ENCODE results near the gene ZNF695.

The ZNF695 gene

DNA sequence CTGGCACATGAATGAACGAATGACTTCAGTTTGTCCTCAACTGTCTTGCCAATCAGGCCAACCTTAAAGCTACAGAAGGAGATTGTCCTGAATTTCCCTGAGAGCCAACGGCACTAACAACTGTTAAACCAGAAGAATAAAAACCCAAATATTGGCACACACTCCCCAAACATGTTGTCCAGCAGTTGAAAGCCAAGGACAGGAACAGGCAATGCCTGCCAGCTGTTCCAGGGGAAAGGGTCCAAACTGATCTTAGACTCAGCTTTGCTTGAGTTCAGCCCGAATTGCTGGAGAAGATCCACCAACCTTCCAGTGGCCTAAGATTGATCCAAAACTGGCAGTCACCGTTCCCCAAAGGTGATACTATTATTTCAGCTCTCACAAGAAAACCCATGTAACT lies 53.7 kb downstream of the ZNF695 start:
- DNase-seq, result no peak

DNA sequence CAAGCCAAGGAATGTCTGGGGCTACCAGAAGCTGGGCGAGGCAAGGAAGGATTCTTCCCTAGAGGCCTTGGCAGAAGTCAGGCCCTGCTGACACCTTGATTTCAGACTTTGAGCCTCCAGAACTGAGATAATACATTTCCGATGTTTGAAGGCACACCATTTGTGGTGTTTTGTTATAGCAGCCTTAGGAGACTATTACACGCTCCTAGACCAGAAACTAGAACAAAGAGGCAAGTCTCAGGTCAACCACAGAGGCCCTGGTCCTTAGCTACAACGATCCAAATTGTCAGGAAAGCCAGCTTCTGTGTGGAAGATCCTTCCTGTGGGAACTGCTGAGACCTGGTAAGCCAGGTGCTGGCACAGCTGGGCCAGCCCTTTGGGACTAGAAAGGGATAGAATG lies 56.4 kb downstream of the ZNF695 start:
- no peak for DNase-seq

GRCh38 chr1:246949956-246950355 lies 57.9 kb downstream of the ZNF695 start:
- no peak for DNase-seq

DNA sequence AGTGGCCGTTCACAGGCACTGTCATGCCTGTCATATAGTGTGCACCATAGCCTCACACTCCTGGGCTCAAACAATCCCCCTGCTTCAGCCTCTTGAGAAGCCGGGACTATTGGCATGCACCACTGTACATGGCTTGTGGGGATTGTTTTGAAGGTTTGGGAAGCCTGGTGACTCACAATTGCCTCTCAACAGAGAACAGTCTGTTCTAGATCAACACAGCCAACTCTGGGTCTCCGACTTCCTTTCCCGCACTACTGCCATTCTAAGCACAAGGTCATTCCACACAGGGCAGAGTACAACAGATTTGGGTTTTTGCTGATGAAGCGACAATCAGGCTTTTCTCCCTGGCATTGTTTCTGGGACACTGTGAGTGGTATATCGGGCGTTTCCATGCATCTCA lies 60.6 kb downstream of the ZNF695 start:
- no peak for DNase-seq

- DNase-seq, result no peak
Observed at GRCh38 chr1:246946366-246946765, 61.5 kb downstream of the ZNF695 start.
